ENCODE data around the gene CTBP2. TPM values are rescaled to one million over a fixed set of nuclear protein-coding genes. Genes with fewer than 3 reads are reported as not detected.

CTBP2 gene
- total RNA-seq, 1 donor from 2014 or later: 73.0 TPM

GRCh38 chr10:125103924-125104323 is 56.4 kb downstream of the CTBP2 start:
- no peak overlapping the region for H3K4me3 ChIP-seq
- TF ChIP-seq, protein P1, sequence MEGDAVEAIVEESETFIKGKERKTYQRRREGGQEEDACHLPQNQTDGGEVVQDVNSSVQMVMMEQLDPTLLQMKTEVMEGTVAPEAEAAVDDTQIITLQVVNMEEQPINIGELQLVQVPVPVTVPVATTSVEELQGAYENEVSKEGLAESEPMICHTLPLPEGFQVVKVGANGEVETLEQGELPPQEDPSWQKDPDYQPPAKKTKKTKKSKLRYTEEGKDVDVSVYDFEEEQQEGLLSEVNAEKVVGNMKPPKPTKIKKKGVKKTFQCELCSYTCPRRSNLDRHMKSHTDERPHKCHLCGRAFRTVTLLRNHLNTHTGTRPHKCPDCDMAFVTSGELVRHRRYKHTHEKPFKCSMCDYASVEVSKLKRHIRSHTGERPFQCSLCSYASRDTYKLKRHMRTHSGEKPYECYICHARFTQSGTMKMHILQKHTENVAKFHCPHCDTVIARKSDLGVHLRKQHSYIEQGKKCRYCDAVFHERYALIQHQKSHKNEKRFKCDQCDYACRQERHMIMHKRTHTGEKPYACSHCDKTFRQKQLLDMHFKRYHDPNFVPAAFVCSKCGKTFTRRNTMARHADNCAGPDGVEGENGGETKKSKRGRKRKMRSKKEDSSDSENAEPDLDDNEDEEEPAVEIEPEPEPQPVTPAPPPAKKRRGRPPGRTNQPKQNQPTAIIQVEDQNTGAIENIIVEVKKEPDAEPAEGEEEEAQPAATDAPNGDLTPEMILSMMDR (IDR thresholded peaks at IDR 0.05): no peak
- no peak for ATAC-seq
- peaks cover 25% of the 10 kb centered on the region for H3K4me1 ChIP-seq
- no peak for DNase-seq
- no peaks in the 10 kb centered on the region for H3K9me3 ChIP-seq
- intact Hi-C loops (cut with DNase I): no loop called here
- H3K27me3 ChIP-seq (ENCODE audit: low read depth): no peaks in the 10 kb centered on the region
- H3K27ac ChIP-seq: no peak overlapping the region
- H3K36me3 ChIP-seq: peaks cover 42% of the 10 kb centered on the region

- Histone ChIP-seq H3K36me3 (peaks cover 38% of the 10 kb centered on the region), H3K27me3 (ENCODE audit: low read depth) (no peaks in the 10 kb centered on the region), H3K9me3 (no peaks in the 10 kb centered on the region), H3K4me1 (peaks cover 25% of the 10 kb centered on the region), H3K4me3 (no peak overlapping the region), H3K27ac (no peak overlapping the region)
- intact Hi-C loops (cut with DNase I): no loop called here
- DNase-seq (no peak), ATAC-seq (no peak)
- TF ChIP-seq, protein P1 (IDR thresholded peaks at IDR 0.05): no peak
Measured at GRCh38 chr10:125103466-125103865, 56.9 kb downstream of the CTBP2 start.

- no peaks in the 10 kb centered on the region for H3K9me3 ChIP-seq
- intact Hi-C loops (cut with DNase I): no loop called here
- peaks cover 31% of the 10 kb centered on the region for H3K36me3 ChIP-seq
- DNase-seq (peak; percentile 16), ATAC-seq (no peak)
- TF ChIP-seq, protein P1 (IDR thresholded peaks at IDR 0.05): no peak
- H3K27ac ChIP-seq: no peak overlapping the region
- H3K4me1 ChIP-seq: peaks cover 25% of the 10 kb centered on the region
- no peak overlapping the region for H3K4me3 ChIP-seq
- no peaks in the 10 kb centered on the region for H3K27me3 ChIP-seq (ENCODE audit: low read depth)
Measured at GRCh38 chr10:125102821-125103220, 57.5 kb downstream of the CTBP2 start.

GRCh38 chr10:125102246-125102645 is 58.1 kb downstream of the CTBP2 start:
- DNase-seq: peak; percentile 55
- intact Hi-C loops (cut with DNase I): no loop called here
- no peak overlapping the region for H3K27ac ChIP-seq

DNA sequence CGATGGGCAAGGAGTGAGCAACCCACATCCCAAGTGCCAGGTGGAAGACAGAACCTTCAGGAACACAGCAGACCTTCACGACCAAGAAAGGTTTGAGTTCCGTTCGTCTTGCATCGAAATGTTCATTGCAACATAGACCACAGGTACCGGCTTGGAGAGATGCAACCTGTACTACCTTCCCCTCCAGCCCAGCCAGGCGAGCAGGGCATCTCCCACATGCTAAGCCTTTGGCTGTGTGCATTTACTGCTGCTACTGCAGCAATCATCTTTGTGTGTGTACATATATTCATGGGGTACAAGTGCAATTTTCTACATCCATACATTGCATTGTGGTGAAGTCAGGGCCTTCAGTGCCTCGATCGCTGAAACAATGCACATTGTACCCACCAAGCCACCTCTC is 58.8 kb downstream of the CTBP2 start:
- no peak overlapping the region for H3K27ac ChIP-seq
- DNase-seq: no peak
- H3K4me3 ChIP-seq: no peak overlapping the region
- H3K4me1 ChIP-seq: peaks cover 25% of the 10 kb centered on the region
- TF ChIP-seq, protein P1 (IDR thresholded peaks at IDR 0.05): no peak
- intact Hi-C loops (cut with DNase I): no loop called here
- H3K36me3 ChIP-seq: peaks cover 19% of the 10 kb centered on the region
- H3K9me3 ChIP-seq: no peaks in the 10 kb centered on the region
- H3K27me3 ChIP-seq (ENCODE audit: low read depth): no peaks in the 10 kb centered on the region
- ATAC-seq: no peak

More at GRCh38 chr10:125102246-125102645, 58.1 kb downstream of the CTBP2 start:
- H3K4me1 ChIP-seq: peaks cover 25% of the 10 kb centered on the region
- ATAC-seq: peak in 1 of 2 donors; percentile 64
- no peaks in the 10 kb centered on the region for H3K9me3 ChIP-seq
- TF ChIP-seq, protein P1 (IDR thresholded peaks at IDR 0.05): no peak
- H3K27me3 ChIP-seq (ENCODE audit: low read depth): no peaks in the 10 kb centered on the region
- peaks cover 26% of the 10 kb centered on the region for H3K36me3 ChIP-seq
- no peak overlapping the region for H3K4me3 ChIP-seq

DNA sequence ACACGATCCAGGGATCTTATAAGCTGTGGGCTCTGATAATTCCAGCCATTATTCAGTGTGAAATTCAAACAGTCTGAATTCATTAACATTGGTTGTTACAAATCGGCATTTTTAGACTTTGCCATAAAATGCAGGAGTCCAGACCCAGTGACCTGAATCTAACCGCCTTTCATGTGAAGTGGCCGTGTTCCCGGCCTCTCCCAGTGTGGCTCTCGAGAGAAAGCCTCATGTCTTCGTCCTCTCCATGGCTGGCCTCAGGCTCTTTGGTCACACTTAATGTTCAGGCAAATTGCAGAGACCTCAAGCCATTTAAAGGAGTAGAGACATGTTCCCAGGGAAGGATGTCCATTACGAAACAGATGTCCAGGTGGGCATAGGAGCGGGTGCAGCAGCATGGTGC is 59.3 kb downstream of the CTBP2 start:
- DNase-seq (no peak), ATAC-seq (no peak)
- intact Hi-C loops (cut with DNase I): no loop called here
- Histone ChIP-seq H3K4me1 (peaks cover 30% of the 10 kb centered on the region), H3K4me3 (no peak overlapping the region), H3K36me3 (peaks cover 14% of the 10 kb centered on the region), H3K27me3 (ENCODE audit: low read depth) (no peaks in the 10 kb centered on the region), H3K9me3 (no peaks in the 10 kb centered on the region), H3K27ac (no peak overlapping the region)
- TF ChIP-seq, protein P1 (IDR thresholded peaks at IDR 0.05): no peak

Measured in lower lobe of right lung (tissue), 2 donors.